GM12875 (cell line): ENCODE results near the gene DNMT3A.

Source experiments
- H3K4me3 ChIP-seq: one replicate; pipeline ENCODE4 v1.5.1; 2011; ENCODE audit warnings: low read depth, low read length, control low read depth
- TF ChIP-seq, protein P1 (sequence below): IDR thresholded peaks from 2 replicates; pipeline ENCODE4 v1.5.1; 2011; ENCODE audit warnings: low read depth, mild to moderate bottlenecking, control low read depth, inconsistent platforms, low read length, moderate library complexity, borderline replicate concordance; ENCODE audit not compliant: insufficient read depth

The DNMT3A gene

DNA sequence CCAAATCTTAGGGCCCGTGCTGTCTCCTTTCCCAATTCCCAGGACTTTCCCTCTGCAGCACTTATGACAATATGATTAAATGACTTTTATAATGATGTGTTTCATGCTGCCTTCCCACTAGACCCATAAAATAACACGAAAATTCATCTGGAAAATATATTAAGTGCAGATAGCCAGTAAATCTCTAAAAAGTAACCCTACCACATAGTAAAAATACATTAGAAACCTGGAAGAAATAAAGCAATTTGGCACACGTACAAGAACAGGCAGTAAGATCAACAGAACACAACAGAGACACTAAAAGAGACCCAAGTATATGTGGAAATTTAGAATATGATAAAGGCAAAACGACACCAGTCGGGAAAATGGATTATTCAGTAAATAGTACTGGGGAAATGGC is 143.1 kb downstream of the DNMT3A start:
- TF ChIP-seq, protein P1, sequence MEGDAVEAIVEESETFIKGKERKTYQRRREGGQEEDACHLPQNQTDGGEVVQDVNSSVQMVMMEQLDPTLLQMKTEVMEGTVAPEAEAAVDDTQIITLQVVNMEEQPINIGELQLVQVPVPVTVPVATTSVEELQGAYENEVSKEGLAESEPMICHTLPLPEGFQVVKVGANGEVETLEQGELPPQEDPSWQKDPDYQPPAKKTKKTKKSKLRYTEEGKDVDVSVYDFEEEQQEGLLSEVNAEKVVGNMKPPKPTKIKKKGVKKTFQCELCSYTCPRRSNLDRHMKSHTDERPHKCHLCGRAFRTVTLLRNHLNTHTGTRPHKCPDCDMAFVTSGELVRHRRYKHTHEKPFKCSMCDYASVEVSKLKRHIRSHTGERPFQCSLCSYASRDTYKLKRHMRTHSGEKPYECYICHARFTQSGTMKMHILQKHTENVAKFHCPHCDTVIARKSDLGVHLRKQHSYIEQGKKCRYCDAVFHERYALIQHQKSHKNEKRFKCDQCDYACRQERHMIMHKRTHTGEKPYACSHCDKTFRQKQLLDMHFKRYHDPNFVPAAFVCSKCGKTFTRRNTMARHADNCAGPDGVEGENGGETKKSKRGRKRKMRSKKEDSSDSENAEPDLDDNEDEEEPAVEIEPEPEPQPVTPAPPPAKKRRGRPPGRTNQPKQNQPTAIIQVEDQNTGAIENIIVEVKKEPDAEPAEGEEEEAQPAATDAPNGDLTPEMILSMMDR = no peak
- H3K4me3 ChIP-seq = no peak overlapping the region

DNA sequence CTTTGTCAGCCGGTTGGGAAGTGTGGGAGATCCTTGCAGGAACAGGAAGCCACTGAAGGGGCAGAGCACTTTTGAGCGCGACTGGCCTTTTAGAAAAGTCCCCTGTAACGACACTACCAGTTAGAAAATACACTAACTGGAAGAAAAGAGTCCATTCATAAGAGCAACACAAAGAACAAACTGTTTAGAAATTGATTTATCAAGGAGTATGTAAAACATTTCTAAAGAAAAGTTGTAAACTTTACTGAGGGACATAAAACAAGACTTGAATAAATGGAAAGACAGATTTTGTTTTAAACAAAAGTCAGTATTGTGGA is 143.6 kb downstream of the DNMT3A start:
- no peak overlapping the region for H3K4me3 ChIP-seq

DNA sequence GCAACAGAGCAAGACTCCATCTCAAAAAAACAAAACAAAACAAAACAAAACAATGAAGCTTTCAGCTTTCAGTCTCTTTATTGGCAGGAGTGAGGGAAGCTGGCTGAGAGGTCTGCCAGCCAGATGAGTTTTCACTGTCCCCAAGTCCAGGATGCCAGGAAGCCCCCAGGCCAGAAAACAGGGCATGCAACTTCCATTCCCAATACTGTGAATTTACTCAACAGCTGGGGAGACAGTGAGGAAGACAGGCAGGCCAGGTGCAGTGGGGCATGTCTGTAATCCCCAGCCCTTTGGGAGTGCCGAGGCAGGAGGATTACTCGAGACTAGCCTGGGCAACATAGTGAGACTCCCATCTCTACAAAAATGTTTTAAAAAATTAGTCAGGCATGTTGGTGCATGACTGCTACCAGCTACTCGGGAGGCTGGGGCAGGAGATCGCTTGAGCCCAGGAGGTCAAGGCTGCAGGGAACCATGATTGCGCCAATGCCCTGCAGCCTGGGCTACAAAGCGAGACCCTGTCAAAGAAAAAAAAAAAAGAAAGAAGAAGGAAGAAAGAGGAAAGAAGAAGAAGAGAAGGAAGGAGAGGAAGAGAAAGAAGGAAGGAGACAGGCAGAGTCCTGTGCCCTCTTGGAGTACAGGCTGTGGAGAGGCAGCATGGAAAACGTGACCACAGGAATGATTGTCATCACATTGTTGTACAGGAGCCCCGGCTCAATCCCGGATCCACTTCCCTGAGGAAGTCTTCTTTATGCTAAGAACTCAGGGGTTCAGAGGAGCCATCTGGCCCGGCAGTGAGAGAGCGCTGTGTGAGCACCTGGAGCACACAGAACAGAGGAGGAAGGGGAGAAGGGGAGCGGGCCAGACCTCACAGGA is 144.2 kb downstream of the DNMT3A start:
- TF ChIP-seq, protein P1 = no peak
- no peak overlapping the region for H3K4me3 ChIP-seq

More for the DNA sequence above, 143.6 kb downstream of the DNMT3A start:
- TF ChIP-seq, protein P1 = no peak

DNA sequence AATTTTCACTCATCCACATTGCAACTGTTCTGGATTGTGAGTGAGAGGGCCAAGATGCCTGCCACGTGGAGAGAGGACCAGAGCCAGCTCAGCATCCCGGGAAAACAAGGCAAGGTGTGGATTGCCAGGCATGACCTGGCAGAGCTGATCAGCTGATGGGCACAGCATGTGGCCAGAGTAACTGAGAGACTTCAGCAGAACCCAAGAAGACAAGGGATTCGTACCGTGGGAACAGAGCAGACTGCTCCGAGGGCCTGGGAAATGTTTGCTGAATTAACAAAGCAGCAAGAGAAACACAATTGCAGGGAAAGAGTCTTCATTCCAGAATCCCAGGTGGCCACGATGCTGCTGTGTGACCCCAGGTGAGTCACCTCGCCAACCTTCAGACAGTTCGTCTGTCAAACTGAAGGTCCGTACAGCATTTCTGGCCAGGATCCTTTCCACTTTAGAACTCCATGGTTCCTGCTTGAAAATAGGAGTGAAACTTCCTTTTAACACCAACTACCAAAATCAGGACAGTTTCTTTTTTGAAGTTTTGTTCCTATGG is 147.1 kb downstream of the DNMT3A start:
- TF ChIP-seq, protein P1 = no peak
- no peak overlapping the region for H3K4me3 ChIP-seq

DNA sequence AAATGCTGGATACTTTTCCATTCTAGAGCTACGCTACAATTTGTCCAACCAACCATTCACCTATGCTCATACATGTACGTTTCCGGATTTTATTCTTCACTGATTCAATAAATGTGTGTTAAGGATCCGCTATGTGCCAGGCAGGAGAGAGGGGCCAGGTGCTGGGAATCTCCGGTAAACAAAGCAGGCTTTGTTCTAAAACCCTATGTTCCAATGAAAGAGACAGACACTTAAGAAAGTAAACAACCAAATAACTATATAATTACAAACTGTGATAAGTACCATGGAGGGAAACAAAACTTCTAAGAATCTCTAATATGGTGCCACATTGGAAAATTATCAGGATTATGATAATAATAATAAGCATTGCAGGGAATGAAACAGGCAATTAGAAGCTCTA is 151.2 kb downstream of the DNMT3A start:
- H3K4me3 ChIP-seq = no peak overlapping the region
- TF ChIP-seq, protein P1 = no peak

DNA sequence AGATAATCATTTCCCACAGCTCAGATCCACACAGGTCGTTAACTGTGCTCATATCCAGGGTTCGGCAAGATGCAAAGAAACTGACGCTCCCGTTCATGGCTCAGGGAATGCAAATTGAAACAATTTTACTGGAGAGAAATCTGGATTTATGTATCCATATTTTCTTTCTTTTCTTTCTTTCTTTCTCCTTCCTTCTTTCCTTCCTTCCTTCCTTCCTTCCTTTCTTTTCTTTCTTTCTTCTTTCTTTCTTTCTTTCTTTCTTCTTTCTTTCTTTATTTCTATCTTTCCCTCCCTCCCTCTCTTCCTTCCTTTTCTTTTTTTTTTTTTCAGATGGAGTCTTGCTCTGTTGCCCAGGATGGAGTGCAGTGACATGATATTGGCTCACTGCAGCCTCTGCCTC is 153.3 kb downstream of the DNMT3A start:
- TF ChIP-seq, protein P1 = no peak
- H3K4me3 ChIP-seq = no peak overlapping the region

DNA sequence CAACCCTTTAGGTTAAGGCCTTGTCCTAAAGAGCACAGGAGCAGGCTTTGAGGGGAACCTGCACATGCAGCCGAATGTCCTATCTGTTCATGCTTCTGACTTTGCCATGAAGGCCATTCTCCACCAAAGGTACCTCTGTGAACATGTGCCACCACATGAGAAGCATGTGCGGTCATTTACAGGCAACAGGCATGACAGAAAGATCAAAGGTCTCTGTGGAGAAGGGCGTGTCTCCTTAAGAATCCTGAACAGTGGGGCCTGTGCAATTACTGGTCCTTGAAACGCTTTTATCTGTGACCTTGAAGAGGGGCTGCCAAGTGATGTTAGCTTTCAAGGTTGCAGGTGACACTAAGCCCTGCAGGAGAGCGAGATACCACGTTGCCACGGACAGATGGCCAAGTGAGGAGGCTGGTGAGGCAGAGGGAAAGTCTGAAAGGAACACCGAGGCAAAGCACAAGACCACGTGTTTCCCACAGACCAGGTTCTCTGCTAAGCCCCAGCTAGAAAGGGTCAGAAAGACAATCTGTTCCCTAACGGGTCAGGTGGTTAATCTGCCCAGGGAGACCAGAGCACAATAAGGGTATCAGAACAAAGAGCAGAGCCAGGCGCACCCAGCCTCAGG is 153.9 kb downstream of the DNMT3A start:
- TF ChIP-seq, protein P1 = no peak
- no peak overlapping the region for H3K4me3 ChIP-seq
